Gastroesophageal sphincter (tissue), 3 donors: ENCODE data around the gene KCNIP4.

Source experiments
- CTCF ChIP-seq, 4 experiments: fragments of 200-600 bp in 2 of 4; fragments of 450-650 bp in 2 of 4; sonication (generic) in 1 of 4; IDR thresholded peaks; one replicate each; pipeline ENCODE4 v1.5.1; 2017 to 2019; ENCODE audit warnings: antibody characterized with exemption in 4 of 4, mild to moderate bottlenecking in 2 of 4, moderate library complexity in 2 of 4
- POLR2A ChIP-seq, 2 donors: fragments of 450-650 bp; IDR thresholded peaks; one replicate each; pipeline ENCODE4 v1.6.1; 2017; ENCODE audit warnings: antibody characterized with exemption in 2 of 2, mild to moderate bottlenecking in 2 of 2, moderate library complexity in 1 of 2
- POLR2AphosphoS5 ChIP-seq: sonication (generic); formaldehyde crosslinking; IDR thresholded peaks from one replicate; pipeline ENCODE4 v1.6.1; 2017; ENCODE audit warnings: antibody characterized with exemption

DNA sequence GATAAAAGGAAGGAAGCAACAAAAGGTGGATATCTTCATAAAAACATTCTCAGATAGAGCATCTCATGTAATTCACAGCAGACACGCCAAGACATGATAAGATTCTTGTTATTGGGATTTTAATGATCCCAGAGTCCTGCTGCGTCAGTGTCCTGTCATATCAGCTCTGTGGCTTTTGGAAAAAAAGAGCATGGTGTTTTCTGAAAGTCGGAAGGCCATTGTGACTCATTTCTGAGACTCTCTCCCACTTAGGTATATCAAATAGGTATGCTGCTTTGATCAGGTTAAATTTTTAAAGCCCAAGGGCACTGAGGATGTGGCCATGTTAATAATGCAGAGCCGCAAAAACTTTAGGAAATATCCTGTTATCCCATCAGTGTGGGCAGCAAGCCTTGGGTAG, 481.0 kb downstream of the KCNIP4 start:
- TF ChIP-seq CTCF (IDR thresholded peaks at IDR 0.05) = no peak
- TF ChIP-seq POLR2A (IDR thresholded peaks at IDR 0.05) = no peak
- TF ChIP-seq POLR2AphosphoS5 = no peak
